ENCODE data around the gene PRKG1.

The PRKG1 gene

DNA sequence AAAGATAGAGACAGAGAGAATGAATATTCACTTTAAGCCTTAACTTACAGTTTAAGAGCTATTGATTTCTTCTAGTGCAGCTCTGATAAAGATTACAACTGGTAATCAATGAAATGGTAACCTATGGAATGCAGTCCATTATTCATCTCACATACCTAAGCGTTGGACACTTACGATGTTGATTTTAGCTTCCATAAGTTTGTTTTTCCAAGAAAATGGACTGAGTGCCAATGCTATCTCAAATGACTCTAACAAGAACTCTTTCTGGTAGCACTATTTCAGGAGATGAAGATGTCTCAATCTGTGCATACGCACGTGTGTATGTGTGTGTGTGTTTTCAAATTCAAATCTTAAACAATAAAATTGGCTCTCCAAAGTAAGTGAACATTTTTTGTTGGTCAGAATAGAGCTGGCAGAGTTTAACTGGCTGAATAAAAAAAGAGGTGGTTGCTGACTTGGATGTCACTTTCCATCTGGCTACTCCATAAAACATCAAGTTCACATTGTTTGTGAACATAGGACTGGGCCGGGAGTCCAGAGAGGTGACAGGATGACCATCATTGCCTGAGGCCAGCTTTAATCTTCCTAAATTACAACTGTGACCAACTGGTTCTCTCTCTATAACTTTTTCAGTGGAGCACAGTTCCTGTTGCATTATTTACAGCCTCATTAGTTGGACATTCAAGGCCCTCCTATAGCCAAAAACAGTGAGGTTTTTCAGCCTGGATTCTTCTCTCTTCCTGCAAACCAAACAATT lies 732.0 kb downstream of the PRKG1 start:
- 100% methylated on average over 2 of the region's 5 CpGs for WGBS (ENCODE audit: insufficient coverage)
- Histone ChIP-seq H3K4me3 (ENCODE audit: control insufficient read depth in 1 of 7, extremely low read depth in 1 of 7, insufficient read depth in 4 of 7, low read depth in 2 of 7, low read length in 6 of 7) (no peak overlapping the region), H3K27me3 (replicated peaks in 2 of 5; ENCODE audit: control insufficient read depth in 4 of 5, insufficient read depth in 5 of 5, low read length in 4 of 5) (no peaks in the 10 kb centered on the region), H3K27ac (ENCODE audit: insufficient read depth in 1 of 2, low read depth in 1 of 2, low read length in 2 of 2, poor library complexity in 1 of 2, severe bottlenecking in 2 of 2) (no peak overlapping the region), H3K36me3 (ENCODE audit: control insufficient read depth in 4 of 4, insufficient read depth in 4 of 4, low read length in 3 of 4) (no peaks in the 10 kb centered on the region), H3K9me3 (ENCODE audit: control extremely low read depth in 1 of 5, control insufficient read depth in 4 of 5, insufficient read depth in 2 of 5, low read depth in 1 of 5, low read length in 4 of 5) (no peaks in the 10 kb centered on the region), H3K4me1 (ENCODE audit: control extremely low read depth in 1 of 4, control insufficient read depth in 4 of 4, insufficient read depth in 4 of 4, low read length in 3 of 4) (no peaks in the 10 kb centered on the region)
- ChIA-PET POLR2A (no interaction called here), CTCF (no interaction called here)
- DNase-seq: no peak

DNA sequence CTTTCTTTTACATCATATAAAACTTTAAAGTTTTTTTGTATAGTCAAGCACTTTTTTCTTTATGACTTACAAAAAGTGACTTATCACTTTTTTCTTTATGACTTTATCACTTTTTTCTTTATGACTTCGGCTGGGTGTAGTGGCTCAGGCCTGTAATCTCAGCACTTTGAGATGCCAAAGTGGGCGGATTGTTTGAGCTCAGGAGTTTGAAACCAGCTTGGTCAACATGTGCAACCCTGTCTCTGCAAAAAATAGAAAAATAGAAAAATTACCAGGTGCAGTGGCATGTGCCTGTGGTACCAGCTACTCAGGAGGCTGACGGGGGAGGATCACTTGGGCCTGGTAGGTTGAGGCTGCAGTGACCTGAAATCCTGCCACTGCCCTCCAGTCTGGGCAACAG lies 733.9 kb downstream of the PRKG1 start:
- Histone ChIP-seq H3K4me3 (ENCODE audit: control insufficient read depth in 1 of 7, extremely low read depth in 1 of 7, insufficient read depth in 4 of 7, low read depth in 2 of 7, low read length in 6 of 7) (no peak overlapping the region), H3K36me3 (ENCODE audit: control insufficient read depth in 4 of 4, insufficient read depth in 4 of 4, low read length in 3 of 4) (no peaks in the 10 kb centered on the region), H3K4me1 (ENCODE audit: control extremely low read depth in 1 of 4, control insufficient read depth in 4 of 4, insufficient read depth in 4 of 4, low read length in 3 of 4) (no peaks in the 10 kb centered on the region), H3K27ac (ENCODE audit: insufficient read depth in 1 of 2, low read depth in 1 of 2, low read length in 2 of 2, poor library complexity in 1 of 2, severe bottlenecking in 2 of 2) (no peak overlapping the region), H3K27me3 (replicated peaks in 2 of 5; ENCODE audit: control insufficient read depth in 4 of 5, insufficient read depth in 5 of 5, low read length in 4 of 5) (no peaks in the 10 kb centered on the region), H3K9me3 (ENCODE audit: control extremely low read depth in 1 of 5, control insufficient read depth in 4 of 5, insufficient read depth in 2 of 5, low read depth in 1 of 5, low read length in 4 of 5) (no peaks in the 10 kb centered on the region)
- ChIA-PET CTCF (interaction anchor here (0.9 kb wide), 1 partner anchor 34 kb away, joined by 4 read pairs; no protein-coding TSS in a partner anchor), POLR2A (no interaction called here)
- WGBS (ENCODE audit: insufficient coverage): 100% methylated on average over 3 of the region's 3 CpGs
- DNase-seq: no peak

DNA sequence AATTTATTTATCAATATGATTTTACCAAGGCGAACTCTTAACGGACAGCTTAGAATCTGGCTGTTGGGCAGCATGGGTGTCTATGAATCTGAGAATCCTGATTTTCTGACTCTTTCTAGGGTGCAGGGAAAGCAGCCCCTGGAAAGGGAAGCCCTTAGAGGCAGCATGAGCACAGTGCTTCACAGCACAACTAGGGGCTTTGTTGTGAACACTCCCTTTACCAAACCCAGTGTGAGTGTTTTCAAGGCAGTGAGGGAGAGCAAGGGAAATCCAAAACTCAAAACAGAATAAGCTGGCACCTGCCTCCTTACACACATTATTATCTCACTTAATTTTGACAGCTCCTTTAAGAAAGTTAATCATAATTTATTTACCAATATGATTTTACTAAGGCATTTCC lies 741.4 kb downstream of the PRKG1 start:
- no peaks in the 10 kb centered on the region for H3K9me3 ChIP-seq (ENCODE audit: control extremely low read depth in 1 of 5, control insufficient read depth in 4 of 5, insufficient read depth in 2 of 5, low read depth in 1 of 5, low read length in 4 of 5)
- H3K27me3 ChIP-seq (replicated peaks in 2 of 5; ENCODE audit: control insufficient read depth in 4 of 5, insufficient read depth in 5 of 5, low read length in 4 of 5): no peaks in the 10 kb centered on the region
- H3K4me1 ChIP-seq (ENCODE audit: control extremely low read depth in 1 of 4, control insufficient read depth in 4 of 4, insufficient read depth in 4 of 4, low read length in 3 of 4): no peaks in the 10 kb centered on the region
- CTCF ChIA-PET: no interaction called here
- no peak overlapping the region for H3K27ac ChIP-seq (ENCODE audit: insufficient read depth in 1 of 2, low read depth in 1 of 2, low read length in 2 of 2, poor library complexity in 1 of 2, severe bottlenecking in 2 of 2)
- no peak for DNase-seq
- H3K36me3 ChIP-seq (ENCODE audit: control insufficient read depth in 4 of 4, insufficient read depth in 4 of 4, low read length in 3 of 4): no peaks in the 10 kb centered on the region
- 100% methylated on average over 2 of the region's 2 CpGs for WGBS (ENCODE audit: insufficient coverage)
- POLR2A ChIA-PET: no interaction called here
- no peak overlapping the region for H3K4me3 ChIP-seq (ENCODE audit: control insufficient read depth in 1 of 7, extremely low read depth in 1 of 7, insufficient read depth in 4 of 7, low read depth in 2 of 7, low read length in 6 of 7)

DNA sequence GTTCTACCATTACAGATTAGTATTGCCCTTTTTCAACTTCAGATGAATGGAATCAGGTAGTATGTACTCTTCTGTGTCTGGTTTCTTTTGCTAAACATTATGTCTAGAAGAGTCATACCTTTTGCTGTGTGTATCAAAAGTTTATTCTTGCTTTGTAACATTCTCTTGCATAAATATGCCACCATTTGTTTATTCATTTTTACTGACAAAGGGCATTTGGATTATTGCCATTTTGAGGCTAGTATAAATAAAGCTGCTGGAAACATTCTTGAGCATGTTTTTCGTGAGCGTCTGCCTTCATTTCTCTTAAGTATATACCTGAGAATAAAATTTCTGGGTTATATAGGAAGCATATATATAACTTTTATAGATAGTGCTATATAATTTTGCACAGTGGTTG lies 746.8 kb downstream of the PRKG1 start:
- CTCF ChIA-PET: no interaction called here
- Histone ChIP-seq H3K27me3 (replicated peaks in 2 of 5; ENCODE audit: control insufficient read depth in 4 of 5, insufficient read depth in 5 of 5, low read length in 4 of 5) (no peaks in the 10 kb centered on the region), H3K36me3 (ENCODE audit: control insufficient read depth in 4 of 4, insufficient read depth in 4 of 4, low read length in 3 of 4) (no peaks in the 10 kb centered on the region), H3K9me3 (ENCODE audit: control extremely low read depth in 1 of 5, control insufficient read depth in 4 of 5, insufficient read depth in 2 of 5, low read depth in 1 of 5, low read length in 4 of 5) (no peaks in the 10 kb centered on the region), H3K4me1 (ENCODE audit: control extremely low read depth in 1 of 4, control insufficient read depth in 4 of 4, insufficient read depth in 4 of 4, low read length in 3 of 4) (no peaks in the 10 kb centered on the region), H3K4me3 (ENCODE audit: control insufficient read depth in 1 of 7, extremely low read depth in 1 of 7, insufficient read depth in 4 of 7, low read depth in 2 of 7, low read length in 6 of 7) (no peak overlapping the region), H3K27ac (ENCODE audit: insufficient read depth in 1 of 2, low read depth in 1 of 2, low read length in 2 of 2, poor library complexity in 1 of 2, severe bottlenecking in 2 of 2) (no peak overlapping the region)
- no peak for DNase-seq
- no CpG with 5 or more reads among the region's 2 CpGs for WGBS (ENCODE audit: insufficient coverage)
- POLR2A ChIA-PET: no interaction called here

DNA sequence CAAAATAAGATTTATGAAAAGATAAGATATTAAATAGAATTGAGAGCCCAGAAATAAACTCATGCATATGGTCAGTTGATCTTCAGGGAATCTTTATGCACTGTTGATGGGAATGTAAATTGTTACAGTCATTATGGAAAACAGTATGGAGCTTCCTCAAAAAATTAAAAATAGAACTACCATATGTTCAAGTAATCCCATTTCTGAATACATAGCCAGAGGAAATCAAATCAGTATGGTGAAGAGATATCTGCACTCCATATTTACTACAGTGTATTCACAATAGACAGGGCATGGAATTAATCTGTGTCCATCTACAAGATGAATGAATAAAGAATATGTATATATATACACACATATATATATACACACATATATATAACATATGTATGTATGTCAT lies 747.5 kb downstream of the PRKG1 start:
- H3K4me1 ChIP-seq (ENCODE audit: control extremely low read depth in 1 of 4, control insufficient read depth in 4 of 4, insufficient read depth in 4 of 4, low read length in 3 of 4): no peaks in the 10 kb centered on the region
- H3K27me3 ChIP-seq (replicated peaks in 2 of 5; ENCODE audit: control insufficient read depth in 4 of 5, insufficient read depth in 5 of 5, low read length in 4 of 5): no peaks in the 10 kb centered on the region
- POLR2A ChIA-PET: no interaction called here
- no peaks in the 10 kb centered on the region for H3K9me3 ChIP-seq (ENCODE audit: control extremely low read depth in 1 of 5, control insufficient read depth in 4 of 5, insufficient read depth in 2 of 5, low read depth in 1 of 5, low read length in 4 of 5)
- DNase-seq: no peak
- CTCF ChIA-PET: no interaction called here
- H3K27ac ChIP-seq (ENCODE audit: insufficient read depth in 1 of 2, low read depth in 1 of 2, low read length in 2 of 2, poor library complexity in 1 of 2, severe bottlenecking in 2 of 2): no peak overlapping the region
- H3K4me3 ChIP-seq (ENCODE audit: control insufficient read depth in 1 of 7, extremely low read depth in 1 of 7, insufficient read depth in 4 of 7, low read depth in 2 of 7, low read length in 6 of 7): no peak overlapping the region
- no peaks in the 10 kb centered on the region for H3K36me3 ChIP-seq (ENCODE audit: control insufficient read depth in 4 of 4, insufficient read depth in 4 of 4, low read length in 3 of 4)

DNA sequence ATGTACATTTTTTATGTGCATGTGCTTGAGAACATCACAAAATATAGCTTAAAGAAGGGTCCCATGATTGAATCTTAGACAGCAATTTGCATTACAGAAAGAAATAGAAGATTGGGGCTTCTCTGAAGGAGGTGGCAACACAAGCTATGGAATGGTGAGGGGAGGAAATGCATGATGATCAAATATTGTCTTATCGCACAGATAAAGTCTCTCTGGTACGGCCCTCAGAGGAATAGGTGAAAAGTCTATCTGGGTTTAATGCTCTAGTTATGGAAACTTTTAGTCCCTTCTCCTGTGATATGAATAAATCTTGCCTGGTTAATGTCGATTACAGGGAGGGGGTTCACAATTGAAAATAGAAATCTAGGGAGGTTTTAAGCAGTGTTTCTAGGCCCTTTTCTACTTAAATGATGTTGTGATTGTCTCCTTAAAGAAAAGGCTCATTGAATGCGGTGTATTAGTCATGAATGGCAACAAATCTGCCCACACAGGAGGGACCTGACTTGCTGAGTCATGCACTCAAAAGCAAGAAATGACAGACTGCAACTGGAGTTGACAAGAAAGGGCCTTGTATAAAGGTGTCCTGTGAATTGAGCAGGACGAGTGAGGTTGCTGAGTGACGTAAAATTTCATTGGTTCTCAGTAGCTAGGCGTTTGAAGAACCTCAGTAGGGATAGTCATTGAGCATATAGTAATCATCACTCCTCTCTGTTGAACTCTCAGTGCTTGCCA lies 758.5 kb downstream of the PRKG1 start:
- 61% methylated on average over 6 of the region's 7 CpGs for WGBS (ENCODE audit: insufficient coverage)
- Histone ChIP-seq H3K9me3 (ENCODE audit: control extremely low read depth in 1 of 5, control insufficient read depth in 4 of 5, insufficient read depth in 2 of 5, low read depth in 1 of 5, low read length in 4 of 5) (peaks cover 0 to 3% (median 0%) of the 10 kb centered on the region in 5 experiments), H3K27ac (ENCODE audit: insufficient read depth in 1 of 2, low read depth in 1 of 2, low read length in 2 of 2, poor library complexity in 1 of 2, severe bottlenecking in 2 of 2) (no peak overlapping the region)

DNA sequence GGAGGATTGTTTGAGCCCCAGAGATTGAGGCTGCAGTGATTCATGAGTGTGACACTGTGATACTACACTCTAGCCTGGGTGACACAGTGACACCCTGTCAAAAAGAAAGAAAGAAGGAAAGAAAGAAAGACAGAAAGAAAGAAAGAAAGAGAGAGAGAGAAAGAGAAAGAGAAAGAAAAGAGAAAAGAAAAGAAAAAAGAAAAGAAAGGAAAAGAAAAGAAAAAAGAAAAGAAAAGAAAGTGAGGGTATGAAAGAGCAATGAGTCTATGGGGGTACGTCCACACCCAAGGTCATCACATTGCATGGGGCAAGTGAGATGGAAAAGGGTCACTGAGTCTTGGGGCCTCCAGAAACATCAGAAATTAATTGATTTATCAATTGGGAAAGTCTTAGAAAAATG lies 760.3 kb downstream of the PRKG1 start:
- no peaks in the 10 kb centered on the region for H3K27me3 ChIP-seq (replicated peaks in 2 of 5; ENCODE audit: control insufficient read depth in 4 of 5, insufficient read depth in 5 of 5, low read length in 4 of 5)
- WGBS (ENCODE audit: insufficient coverage): 100% methylated on average over 1 of the region's 1 CpG

More for the DNA sequence above, 758.5 kb downstream of the PRKG1 start:
- ChIA-PET POLR2A (no interaction called here), CTCF (no interaction called here)
- H3K4me3 ChIP-seq (ENCODE audit: control insufficient read depth in 1 of 7, extremely low read depth in 1 of 7, insufficient read depth in 4 of 7, low read depth in 2 of 7, low read length in 6 of 7): no peak overlapping the region
- DNase-seq: peak; percentile 51 to 91 (median 91)
- peaks cover 0 to 3% (median 0%) of the 10 kb centered on the region in 4 experiments for H3K4me1 ChIP-seq (ENCODE audit: control extremely low read depth in 1 of 4, control insufficient read depth in 4 of 4, insufficient read depth in 4 of 4, low read length in 3 of 4)
- no peaks in the 10 kb centered on the region for H3K36me3 ChIP-seq (ENCODE audit: control insufficient read depth in 4 of 4, insufficient read depth in 4 of 4, low read length in 3 of 4)
- no peaks in the 10 kb centered on the region for H3K27me3 ChIP-seq (replicated peaks in 2 of 5; ENCODE audit: control insufficient read depth in 4 of 5, insufficient read depth in 5 of 5, low read length in 4 of 5)

More for the DNA sequence above, 760.3 kb downstream of the PRKG1 start:
- Histone ChIP-seq H3K27ac (ENCODE audit: insufficient read depth in 1 of 2, low read depth in 1 of 2, low read length in 2 of 2, poor library complexity in 1 of 2, severe bottlenecking in 2 of 2) (no peak overlapping the region), H3K4me1 (ENCODE audit: control extremely low read depth in 1 of 4, control insufficient read depth in 4 of 4, insufficient read depth in 4 of 4, low read length in 3 of 4) (peaks cover 0 to 3% (median 0%) of the 10 kb centered on the region in 4 experiments), H3K36me3 (ENCODE audit: control insufficient read depth in 4 of 4, insufficient read depth in 4 of 4, low read length in 3 of 4) (no peaks in the 10 kb centered on the region), H3K4me3 (ENCODE audit: control insufficient read depth in 1 of 7, extremely low read depth in 1 of 7, insufficient read depth in 4 of 7, low read depth in 2 of 7, low read length in 6 of 7) (no peak overlapping the region), H3K9me3 (ENCODE audit: control extremely low read depth in 1 of 5, control insufficient read depth in 4 of 5, insufficient read depth in 2 of 5, low read depth in 1 of 5, low read length in 4 of 5) (peaks cover 0 to 3% (median 0%) of the 10 kb centered on the region in 5 experiments)
- CTCF ChIA-PET: interaction anchor here (1.2 kb wide), 1 partner anchor 15 kb away, joined by 4 read pairs; no protein-coding TSS in a partner anchor
- DNase-seq: no peak
- POLR2A ChIA-PET: no interaction called here

Data from common myeloid progenitor, CD34-positive (primary cell).